IPS DF 19.7 (cell line): ENCODE results near the gene LRRC41.
"Not testable (repeated sequence)": the region's sequence is repeated elsewhere in the genome, so short reads cannot be mapped to it uniquely, and the experiment has no call there.

Source experiments
- DNase-seq: peaks from one replicate; pipeline ENCODE4 v3.0.0-alpha.2; 2013; ENCODE audit warnings: low read depth, low spot score

The LRRC41 gene

GRCh38 chr1:46325285-46326076, 22.1 kb upstream of the LRRC41 start:
- DNase-seq = not testable (repeated sequence)

- DNase-seq = not testable (repeated sequence)
These were observed 18.8 kb upstream of the LRRC41 start for GRCh38 chr1:46322191-46322590.

- DNase-seq = not testable (repeated sequence)
These were observed 16.8 kb upstream of the LRRC41 start for GRCh38 chr1:46319960-46320914.

- not testable (repeated sequence) for DNase-seq
These were observed 15.9 kb upstream of the LRRC41 start for GRCh38 chr1:46319301-46319700.

GRCh38 chr1:46317323-46317722, 13.9 kb upstream of the LRRC41 start:
- no peak for DNase-seq

- DNase-seq = no peak
These were observed 12.4 kb upstream of the LRRC41 start for GRCh38 chr1:46315669-46316403.

- DNase-seq = no peak
These were observed 6.9 kb upstream of the LRRC41 start for GRCh38 chr1:46310321-46310720.

- DNase-seq = no peak
These were observed 6.2 kb upstream of the LRRC41 start for GRCh38 chr1:46309401-46310159.

- no peak for DNase-seq
These were observed 2.7 kb upstream of the LRRC41 start for GRCh38 chr1:46306159-46306530.

- no peak for DNase-seq
These were observed 483 bp upstream of the LRRC41 start for GRCh38 chr1:46303872-46304326.

- no peak for DNase-seq
These were observed 777 bp downstream of the LRRC41 start for GRCh38 chr1:46302641-46303037.

- DNase-seq = no peak
These were observed 1.4 kb downstream of the LRRC41 start for GRCh38 chr1:46301808-46302640.

- DNase-seq = no peak
These were observed 2.0 kb downstream of the LRRC41 start for GRCh38 chr1:46301406-46301807.

- DNase-seq = no peak
These were observed 2.6 kb downstream of the LRRC41 start for GRCh38 chr1:46300673-46301405.

- DNase-seq = no peak
These were observed 5.0 kb downstream of the LRRC41 start for GRCh38 chr1:46298387-46298786.

- DNase-seq = no peak
These were observed 8.1 kb downstream of the LRRC41 start for GRCh38 chr1:46295306-46295705.

GRCh38 chr1:46289976-46290375, 13.4 kb downstream of the LRRC41 start:
- DNase-seq = no peak

- DNase-seq = no peak
These were observed 14.3 kb downstream of the LRRC41 start for GRCh38 chr1:46289134-46289494.

GRCh38 chr1:46288485-46289133, 14.8 kb downstream of the LRRC41 start:
- DNase-seq = no peak
